Ecto neural progenitor cell (in vitro differentiated cells): ENCODE measurements around the gene UBR2.
"Not testable (repeated sequence)": the region's sequence is repeated elsewhere in the genome, so short reads cannot be mapped to it uniquely, and the experiment has no call there.

Experiments used
- DNase-seq: peaks from one replicate; pipeline ENCODE4 v3.0.0-alpha.2; 2018; ENCODE audit warnings: low spot score

UBR2 gene

DNA sequence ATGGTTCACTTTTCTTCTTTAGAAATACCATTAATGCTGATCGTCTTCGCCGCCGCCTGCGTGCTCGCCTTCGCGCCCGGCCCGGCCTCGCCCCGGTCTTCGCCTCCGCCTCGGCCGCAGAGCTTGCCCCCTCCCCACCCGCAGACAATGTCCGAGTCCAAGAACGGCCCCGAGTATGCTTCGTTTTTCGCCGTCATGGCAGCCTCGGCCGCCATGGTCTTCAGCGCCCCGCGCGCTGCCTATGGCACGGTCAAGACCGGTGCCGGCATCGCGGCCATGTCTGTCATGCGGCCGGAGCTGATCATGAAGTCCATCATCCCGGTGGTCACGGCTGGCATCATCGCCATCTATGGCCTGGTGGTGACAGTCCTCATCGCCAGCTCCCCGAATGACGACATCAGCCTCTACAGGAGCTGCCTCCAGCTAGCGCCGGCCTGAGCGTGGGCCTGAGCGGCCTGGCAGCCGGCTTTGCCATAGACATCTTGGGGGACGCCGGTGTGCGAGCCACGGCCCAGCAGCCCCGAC, 163.3 kb downstream of the UBR2 start:
- no peak for DNase-seq

DNA sequence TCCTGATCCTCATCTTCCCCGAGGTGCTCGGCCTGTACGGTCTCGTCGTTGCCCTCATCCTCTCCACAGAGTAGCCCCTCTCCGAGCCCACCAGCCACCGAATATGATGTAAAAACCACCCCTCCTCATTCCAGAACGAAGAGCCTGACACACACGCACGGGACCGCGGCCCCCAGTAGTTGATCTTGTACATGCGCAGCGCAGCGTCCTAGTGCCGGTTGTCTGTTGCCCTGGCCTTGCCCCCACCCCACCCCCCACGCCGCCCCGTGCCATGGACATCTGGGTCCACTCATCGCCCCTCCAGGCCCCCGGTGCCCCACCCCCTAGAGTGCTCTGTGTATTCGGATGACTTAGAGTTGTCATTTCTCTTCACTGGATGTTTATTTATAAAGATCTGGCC, 163.8 kb downstream of the UBR2 start:
- DNase-seq, result no peak

DNA sequence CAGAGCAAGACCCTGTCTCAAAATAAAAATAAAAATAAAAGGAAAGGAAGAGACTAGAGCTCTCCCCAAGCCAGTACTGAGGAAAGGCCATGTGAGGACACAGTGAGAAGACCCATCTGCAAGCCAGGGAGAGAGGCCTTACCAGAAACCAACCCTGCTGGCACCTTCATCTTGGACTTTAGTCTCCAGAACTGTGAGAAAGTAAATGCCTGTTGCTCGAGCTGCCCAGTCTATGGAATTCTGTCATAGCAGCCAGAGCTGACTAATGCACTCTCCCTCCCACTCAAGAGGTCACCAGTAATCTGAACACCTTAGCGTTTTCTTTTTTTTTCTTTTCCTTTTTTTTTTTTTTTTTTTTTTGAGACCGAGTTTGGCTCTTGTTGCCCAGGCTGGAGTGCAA, 165.9 kb downstream of the UBR2 start:
- DNase-seq, result no peak

DNA sequence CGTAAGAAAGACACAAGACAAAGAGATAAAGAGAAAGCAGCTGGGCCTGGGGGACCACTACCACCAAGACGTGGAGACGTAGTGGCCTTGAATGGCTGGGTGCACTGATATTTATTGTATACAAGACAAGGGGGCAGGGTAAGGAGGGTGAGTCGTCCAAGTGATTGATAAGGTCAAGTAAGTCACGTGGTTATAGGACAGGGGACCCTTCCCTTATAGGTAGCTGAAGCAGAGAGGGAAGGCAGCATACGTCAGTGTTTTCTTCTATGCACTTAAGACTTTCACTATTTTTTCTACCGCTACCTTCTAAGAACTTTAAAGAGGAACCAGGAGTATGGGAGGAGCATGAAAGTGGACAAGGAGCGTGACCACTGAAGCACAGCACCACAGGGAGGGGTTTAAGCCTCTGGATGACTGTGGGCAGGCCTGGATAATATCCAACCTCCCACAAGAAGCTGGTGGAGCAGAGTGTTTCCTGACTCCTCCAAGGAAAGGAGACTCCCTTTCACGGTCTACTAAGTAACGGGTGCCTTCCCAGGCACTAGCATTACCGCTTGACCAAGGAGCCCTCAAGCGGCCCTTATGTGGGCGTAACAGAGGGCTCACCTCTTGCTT, 170.1 kb downstream of the UBR2 start:
- DNase-seq, result not testable (repeated sequence)

DNA sequence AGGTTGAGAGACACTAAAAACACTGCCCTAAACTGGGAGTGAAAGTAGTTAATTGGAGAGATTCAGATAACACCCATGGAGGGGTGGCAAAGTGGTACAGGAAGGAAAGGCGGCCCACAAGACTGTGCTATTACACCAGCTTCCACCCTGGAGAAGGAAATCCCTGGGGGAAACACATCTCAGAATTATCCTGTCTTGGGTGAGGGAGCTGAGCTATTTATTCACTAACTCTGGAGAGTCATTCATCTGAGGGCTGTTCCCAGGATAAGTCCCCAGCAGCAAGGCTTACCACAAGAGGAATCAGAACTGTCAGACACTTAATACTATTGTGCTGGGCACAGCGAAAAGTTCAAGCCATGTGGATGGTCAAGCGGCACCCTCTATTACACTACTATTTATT, 172.1 kb downstream of the UBR2 start:
- DNase-seq, result no peak

DNA sequence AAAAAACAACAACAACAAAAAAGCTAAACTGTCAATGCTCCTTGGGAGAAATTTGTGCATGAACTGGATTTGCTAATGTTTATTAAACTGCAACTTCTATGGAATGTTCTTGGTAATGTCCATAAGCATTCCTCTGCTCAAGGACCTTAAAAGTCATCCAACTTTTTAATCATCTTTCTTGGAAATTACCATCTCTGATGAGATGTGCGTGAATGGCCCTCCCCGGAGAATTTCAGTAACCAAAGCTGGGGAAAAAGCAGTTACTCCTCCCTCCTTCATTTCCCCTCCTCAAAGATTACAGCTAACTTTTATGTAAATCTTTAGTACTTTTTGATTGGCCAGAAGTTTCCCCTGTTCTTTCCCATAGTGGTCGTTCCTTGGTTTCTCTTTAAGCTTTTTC, 176.9 kb downstream of the UBR2 start:
- DNase-seq, result no peak

DNA sequence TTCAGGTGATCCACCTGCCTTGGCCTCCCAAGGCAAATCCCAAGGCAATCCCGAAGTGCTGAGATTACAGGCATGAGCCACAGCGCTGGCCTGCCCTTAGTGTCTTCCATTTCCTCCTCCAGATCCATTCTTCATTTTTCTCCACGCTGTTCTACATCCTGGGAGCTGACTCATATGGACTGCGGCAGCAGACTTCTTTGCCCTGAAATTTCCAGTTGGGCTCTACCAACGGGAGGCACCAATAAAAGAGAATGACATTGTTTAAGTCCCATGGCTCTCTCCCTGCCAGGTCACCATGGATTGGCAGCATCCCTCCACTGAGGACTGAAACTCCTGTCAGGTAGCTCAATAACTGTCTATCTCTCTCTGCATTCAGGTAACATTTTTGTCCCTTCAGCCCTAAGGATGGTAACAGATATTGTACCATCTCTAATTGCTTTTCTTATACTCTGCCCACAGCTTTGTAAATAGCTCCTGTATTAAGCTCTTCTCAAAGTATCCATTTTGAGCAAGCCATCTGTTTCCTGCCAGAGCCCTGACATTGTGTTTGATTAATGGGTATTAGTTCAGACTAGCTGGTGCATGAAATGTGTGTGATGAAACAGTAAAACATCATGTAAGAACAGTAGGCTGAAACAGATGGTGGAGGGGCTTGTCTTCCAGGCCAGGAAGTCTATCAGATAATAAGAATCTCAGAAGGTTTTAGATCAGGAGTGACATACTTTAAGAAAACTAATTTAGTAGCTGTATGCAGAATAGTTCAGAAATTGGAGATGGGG, 178.5 kb downstream of the UBR2 start:
- DNase-seq, result no peak
